GM19099 (cell line): ENCODE results near the gene TMEM203.
A peak's percentile ranks its signal among the peaks of the same experiment; 100 is the strongest.

Source experiments
- POLR2A ChIP-seq: IDR thresholded peaks from 3 replicates; pipeline ENCODE4 v1.6.1; 2011; ENCODE audit warnings: low read depth; ENCODE audit not compliant: insufficient read length; ENCODE audit errors: extremely low read depth

The TMEM203 gene

GRCh38 chr9:137216188-137216965 lies 10.9 kb upstream of the TMEM203 start:
- TF ChIP-seq POLR2A, result no peak

DNA sequence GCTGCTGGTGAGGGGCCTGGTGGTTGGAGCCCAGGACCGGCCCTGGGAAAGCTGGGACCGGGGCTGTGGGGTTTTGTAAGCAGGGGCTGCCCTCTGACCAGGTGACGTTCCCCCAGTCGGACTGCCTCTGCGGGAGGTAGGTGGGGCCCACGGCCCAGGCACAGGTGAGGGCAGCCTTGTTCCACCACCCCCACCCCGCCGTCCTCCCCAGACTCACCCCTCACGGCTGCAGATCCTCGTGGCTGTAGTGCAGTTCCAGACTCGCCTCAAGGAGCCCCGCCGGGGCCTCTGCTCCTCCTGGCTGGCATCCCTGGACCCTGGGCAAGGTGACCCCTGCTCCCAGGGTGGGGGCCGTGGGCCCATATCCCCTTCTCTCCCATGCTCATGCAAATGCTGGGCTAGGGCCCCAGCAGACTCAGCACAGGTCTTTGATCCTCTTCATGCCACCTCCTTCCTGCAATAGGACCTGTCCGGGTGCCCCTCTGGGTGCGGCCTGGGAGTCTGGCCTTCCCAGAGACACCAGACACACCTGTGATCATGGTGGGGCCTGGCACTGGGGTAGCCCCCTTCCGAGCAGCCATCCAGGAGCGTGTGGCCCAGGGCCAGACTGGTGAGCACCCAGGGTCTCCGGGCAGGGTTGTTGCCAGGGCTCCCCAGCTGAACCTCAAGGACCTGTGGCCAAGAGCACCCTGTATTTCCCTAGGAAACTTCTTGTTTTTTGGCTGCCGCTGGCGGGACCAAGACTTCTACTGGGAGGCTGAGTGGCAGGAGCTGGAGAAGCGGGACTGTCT lies 9.9 kb upstream of the TMEM203 start:
- no peak for TF ChIP-seq POLR2A

GRCh38 chr9:137214620-137215019 lies 9.2 kb upstream of the TMEM203 start:
- no peak for TF ChIP-seq POLR2A

DNA sequence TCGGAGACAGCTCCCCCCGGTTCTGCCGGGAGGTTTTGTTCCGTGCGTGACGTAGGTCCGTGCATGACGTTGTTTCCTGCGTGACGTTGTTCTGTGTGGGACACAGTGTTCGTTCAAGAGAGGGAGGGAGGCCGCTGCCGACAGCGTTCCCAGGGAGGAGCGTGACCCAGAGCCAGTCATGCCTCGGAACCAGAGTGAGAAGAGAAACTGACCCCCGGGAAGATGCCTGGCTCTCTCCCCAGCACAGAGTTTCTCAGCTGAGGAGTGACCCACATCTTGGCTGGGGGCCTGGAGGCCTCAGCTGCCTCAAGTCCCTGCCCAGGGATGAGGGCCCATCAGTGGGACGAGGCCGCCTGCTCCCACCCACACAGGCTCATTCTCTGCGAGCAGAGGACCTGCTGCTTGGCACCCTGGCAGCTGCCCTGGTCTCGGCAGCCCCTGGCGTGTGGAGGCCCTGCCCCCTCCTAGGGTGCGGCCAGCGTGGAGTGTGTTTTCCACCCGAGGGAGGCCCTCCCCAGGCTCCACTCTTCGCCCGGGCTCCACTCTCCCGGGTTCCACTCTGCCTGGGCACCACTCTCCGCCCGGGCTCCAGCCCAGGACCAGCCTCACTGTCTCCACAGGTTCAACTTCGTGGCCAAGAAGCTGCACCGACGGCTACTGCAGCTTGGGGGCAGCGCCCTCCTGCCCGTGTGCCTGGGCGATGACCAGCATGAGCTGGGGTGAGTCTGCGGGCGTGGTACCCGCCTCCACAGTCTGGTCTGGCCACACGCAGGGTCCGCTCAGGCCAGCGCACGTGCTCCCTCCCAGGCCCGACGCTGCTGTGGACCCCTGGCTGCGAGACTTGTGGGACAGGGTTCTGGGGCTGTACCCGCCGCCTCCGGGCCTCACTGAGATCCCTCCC lies 8.0 kb upstream of the TMEM203 start:
- TF ChIP-seq POLR2A, result no peak

DNA sequence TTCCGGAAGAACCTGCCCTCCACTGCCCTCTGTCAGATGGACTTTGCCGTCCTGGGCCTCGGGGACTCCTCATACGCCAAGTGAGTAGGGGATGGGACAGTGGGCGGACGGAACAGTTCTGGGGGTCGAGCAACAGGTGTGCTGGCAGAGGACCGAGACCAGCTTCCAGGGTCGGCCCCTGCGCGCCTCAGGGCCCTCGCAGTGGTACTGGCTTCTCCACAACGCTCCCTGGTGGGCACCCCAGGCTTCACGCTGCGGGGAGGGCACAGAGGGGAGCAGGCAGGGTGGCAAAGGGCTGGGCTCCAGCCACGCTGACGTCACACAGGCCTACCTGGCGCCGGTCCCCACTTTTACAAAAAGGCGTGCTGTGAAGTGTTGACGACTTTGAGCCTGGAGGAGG lies 7.1 kb upstream of the TMEM203 start:
- TF ChIP-seq POLR2A, result no peak

DNA sequence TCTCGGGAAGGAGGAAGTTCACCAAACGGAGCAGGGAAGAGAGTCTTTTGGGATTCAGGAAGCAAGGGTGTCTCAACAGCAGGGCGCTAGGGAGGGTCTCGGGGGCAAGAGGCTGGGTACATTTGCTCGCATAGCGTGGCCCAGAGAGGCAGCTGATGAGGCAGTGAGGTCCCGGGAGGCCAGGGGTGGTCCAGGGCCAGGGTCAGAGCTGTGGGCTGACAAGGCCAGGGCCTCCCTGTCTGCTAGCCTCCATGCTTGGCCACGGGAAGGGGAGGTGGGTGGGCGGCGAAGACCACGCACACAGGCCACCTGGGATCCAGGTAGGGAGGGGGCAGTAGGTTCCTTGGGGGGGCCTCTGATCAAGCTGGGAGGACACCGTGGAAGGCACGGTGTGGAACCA lies 6.1 kb upstream of the TMEM203 start:
- TF ChIP-seq POLR2A, result no peak

DNA sequence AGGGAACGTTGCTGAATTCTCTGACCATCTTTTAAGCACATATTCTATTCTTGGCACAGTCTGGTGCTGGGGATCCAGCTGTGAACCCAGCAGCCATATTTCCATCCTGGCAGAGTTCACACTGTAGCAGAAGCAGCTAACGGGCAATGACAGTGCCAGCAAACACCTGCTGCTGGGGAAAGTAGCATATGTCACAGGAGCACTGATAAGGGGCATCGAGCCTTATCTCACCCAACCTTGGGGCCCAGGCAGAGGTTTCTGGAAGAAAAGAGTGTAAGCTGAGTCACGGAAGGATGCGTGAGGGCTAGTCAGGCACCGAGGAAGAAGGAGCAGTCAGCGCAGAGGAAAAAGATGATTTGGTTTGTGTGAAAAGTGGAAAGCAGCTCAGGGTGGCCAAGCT lies 1.2 kb upstream of the TMEM203 start:
- no peak for TF ChIP-seq POLR2A

DNA sequence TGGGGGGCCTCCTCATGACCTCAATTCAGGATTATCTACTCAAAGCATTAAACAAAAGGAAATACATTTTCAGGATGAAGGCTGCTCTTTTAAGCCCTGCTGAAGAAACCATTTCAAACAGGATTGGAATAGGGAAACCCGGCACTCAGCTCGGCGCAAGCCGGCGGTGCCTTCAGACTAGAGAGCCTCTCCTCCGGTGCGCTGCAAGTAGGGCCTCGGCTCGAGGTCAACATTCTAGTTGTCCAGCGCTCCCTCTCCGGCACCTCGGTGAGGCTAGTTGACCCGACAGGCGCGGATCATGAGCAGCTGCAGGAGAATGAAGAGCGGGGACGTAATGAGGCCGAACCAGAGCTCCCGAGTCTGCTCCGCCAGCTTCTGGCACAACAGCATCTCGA lies 720 bp downstream of the TMEM203 start:
- no peak for TF ChIP-seq POLR2A

DNA sequence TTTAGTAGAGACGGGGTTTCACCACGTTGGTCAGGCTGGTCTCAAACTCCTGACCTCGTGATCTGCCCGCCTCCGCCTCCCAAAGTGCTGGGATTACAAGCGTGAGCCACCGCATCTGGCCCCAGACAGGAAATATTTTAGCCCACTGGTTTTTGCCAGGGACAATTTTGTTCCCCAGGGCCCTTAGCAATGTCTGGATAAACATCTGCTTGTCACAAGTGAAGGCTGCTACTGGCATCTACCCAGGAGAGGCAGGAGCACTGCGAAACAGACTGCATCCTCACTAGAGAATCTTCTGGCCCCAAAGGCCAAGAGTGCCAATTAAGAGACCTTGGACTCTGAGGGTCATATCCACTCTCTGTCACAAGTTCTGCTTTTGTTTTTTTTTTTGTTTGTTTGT lies 2.5 kb downstream of the TMEM203 start:
- TF ChIP-seq POLR2A, result no peak

DNA sequence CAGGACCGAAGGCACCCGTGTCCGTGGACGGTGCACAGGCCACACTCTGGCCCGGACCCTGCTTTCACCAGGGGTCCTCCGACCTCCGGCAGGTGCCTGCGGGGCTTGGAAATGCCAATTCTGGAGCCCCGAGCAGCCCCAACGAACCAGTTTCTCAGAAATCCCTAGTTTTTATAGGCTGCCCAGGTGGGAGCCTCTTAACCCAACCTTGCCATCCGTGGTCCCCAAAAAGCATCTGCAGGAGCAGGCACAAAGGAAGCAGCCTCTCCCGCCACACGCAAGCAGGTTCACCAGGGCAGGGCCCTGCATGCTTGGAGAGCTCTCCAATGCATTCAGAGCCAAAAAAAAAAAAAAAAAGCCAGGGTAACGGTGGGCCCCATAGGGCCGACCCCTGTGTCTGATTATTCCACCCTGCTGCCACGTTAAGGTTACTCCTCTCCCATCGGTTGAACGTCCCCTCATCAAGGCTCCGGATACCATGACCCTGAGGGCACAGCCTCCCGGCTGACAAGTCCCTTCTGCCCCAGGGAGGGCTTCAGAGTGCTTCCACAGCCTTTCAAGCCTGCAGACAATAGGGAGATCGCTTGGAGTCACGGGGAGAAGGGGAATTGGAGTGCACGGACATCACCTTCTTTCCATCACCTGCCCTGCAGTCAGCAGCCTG lies 4.1 kb downstream of the TMEM203 start:
- TF ChIP-seq POLR2A, result no peak

DNA sequence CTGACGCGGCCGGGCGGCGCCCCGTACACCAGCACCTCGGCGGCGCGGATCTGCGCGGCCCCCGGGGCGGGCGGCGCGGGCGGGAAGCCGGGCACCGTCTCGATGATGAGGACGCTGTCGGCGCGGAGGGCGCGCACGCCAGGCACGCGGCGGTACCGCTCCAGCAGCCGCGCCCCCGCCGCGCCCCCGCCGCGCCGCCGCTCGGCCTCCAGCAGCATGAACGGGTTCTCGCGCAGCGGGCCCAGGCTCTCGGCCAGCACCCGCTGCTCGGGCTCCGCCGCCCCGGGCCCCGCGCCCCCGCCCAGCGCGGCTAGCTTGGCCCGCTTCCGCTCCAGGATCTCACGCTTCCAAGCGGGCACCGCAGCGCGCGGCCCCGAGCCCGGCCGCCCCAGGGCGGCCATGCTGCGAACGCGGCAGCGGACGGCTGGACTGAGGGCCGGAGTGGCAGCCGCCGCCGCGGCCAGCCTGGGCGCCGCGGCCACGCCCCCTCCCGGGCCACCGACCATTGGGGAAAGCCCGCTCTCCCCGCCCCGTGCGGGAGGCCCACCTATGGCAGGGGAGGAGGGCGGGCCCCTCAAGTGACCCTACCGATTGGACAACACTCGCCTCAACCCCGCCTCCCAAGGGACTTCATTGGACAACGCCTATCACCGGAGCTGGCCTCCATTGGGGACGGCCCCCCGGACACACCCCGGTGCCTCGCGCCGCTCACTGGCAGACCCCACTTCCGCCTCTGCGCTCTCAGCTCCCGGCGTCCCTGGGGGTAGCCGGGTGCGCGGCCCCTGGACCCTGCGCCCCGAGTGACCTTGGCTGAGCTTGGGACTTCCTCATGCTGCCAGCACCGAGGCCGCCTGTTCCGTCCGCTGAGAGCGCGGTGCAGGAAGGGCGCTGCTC lies 4.9 kb downstream of the TMEM203 start, which contains the start of gene TPRN:
Gene TPRN (minus strand): TSS at position 431 of the 894 bp plus-strand sequence. CDS start 30 bp downstream, at position 401.
- TF ChIP-seq POLR2A, result peak; percentile 94

DNA sequence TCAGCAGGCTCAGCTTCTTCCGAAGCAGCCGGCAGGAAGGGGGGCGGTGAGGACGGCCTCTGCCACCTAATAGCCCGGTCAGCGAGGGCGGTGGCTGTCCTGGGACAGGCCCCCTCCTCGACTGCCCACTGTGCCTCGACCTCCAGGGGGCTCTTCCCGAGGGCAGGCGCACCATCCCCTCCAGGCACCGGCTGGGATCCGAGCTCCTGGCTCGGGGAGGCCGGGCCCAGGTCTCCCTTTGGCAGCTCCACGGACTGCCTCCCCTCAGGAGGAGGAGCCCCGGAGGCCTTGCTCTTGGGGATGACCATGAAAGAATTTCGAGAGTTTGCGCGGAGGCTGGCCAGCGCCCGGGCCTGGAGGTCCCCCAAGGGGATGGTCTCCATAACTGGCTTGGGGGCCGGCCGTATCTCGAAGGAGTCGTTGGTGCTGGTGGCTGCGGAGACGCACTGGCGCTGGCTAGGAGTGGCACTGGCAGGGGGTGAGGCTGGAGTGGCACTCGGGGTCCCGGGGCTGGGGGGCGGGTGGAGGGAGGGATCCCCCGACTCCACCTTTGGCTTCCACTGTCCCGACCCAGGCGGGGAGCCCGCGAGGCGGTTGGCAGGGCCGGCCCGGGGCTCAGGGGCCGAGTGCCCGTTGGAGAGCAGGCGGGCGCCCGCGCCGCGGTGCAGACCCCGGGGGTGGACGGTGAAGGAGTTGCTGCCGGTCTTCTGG lies 5.9 kb downstream of the TMEM203 start:
- TF ChIP-seq POLR2A, result no peak

- no peak for TF ChIP-seq POLR2A
These were observed 6.6 kb downstream of the TMEM203 start for GRCh38 chr9:137198902-137199283.
